ENCODE results near the gene PALMD. TPM values are rescaled to one million over a fixed set of nuclear protein-coding genes. Genes with fewer than 3 reads are reported as not detected.

PALMD gene
- total and polyA plus RNA-seq, 2 donors from 2014 or later = 10.1 to 25.2 TPM

- intact Hi-C loops (cut with DNase I) = no loop called here
- no peak overlapping the region for H3K4me3 ChIP-seq (ENCODE audit: low read length in 3 of 3)
- no peak for DNase-seq
These were observed 94.2 kb downstream of the PALMD start for GRCh38 chr1:99740141-99740540.

More at GRCh38 chr1:99740141-99740540, 94.2 kb downstream of the PALMD start:
- Histone ChIP-seq H3K4me1 (ENCODE audit: control insufficient read depth in 2 of 3, insufficient read depth in 2 of 3, low read depth in 1 of 3, low read length in 3 of 3) (peaks cover 0 to 3% (median 0%) of the 10 kb centered on the region in 3 donors), H3K27me3 (ENCODE audit: control insufficient read depth, insufficient read depth, low read length) (no peaks in the 10 kb centered on the region), H3K36me3 (ENCODE audit: control insufficient read depth in 2 of 3, insufficient read depth in 3 of 3, low read length in 3 of 3) (no peaks in the 10 kb centered on the region), H3K27ac (ENCODE audit: low read depth in 2 of 2, low read length in 2 of 2) (no peak overlapping the region), H3K9ac (ENCODE audit: low read length in 3 of 3) (no peak overlapping the region), H3K9me3 (ENCODE audit: control insufficient read depth in 2 of 3, insufficient read depth in 1 of 3, low read length in 3 of 3) (no peaks in the 10 kb centered on the region)
- TF ChIP-seq CTCF (IDR thresholded peaks at IDR 0.05; ENCODE audit: borderline replicate concordance, extremely low read depth, insufficient read depth) = no peak
- no peak for FAIRE-seq

Other genes with a start within 250 kb of the PALMD start
- 7.4 TPM for gene FRRS1, start 120.5 kb downstream of the PALMD start, total RNA-seq
- gene FRRS1, start 120.5 kb downstream of the PALMD start, polyA plus RNA-seq (ENCODE audit: insufficient read depth, low read depth, low replicate concordance) = 1.0 TPM
- gene AGL, start 204.2 kb downstream of the PALMD start, total RNA-seq = 19.8 TPM
- 9.1 TPM for gene AGL, start 204.2 kb downstream of the PALMD start, polyA plus RNA-seq (ENCODE audit: insufficient read depth, low read depth, low replicate concordance)